Ishikawa (cell line): Measurements from ENCODE around the gene CNTN4.

Source experiments
- TAF1 ChIP-seq: IDR thresholded peaks from 2 replicates; pipeline ENCODE4 v1.6.1; 2012; ENCODE audit warnings: low read depth, mild to moderate bottlenecking
- YY1 ChIP-seq: IDR thresholded peaks from 2 replicates; pipeline ENCODE4 v1.6.1; 2012; ENCODE audit warnings: low read depth

GRCh38 chr3:2099028-2099671 lies 484 bp downstream of the CNTN4 start:
- TF ChIP-seq TAF1 (no peak), YY1 (no peak)
